Kidney tubule cell (primary cell): ENCODE measurements around the gene SLC25A25.
"Not testable (repeated sequence)": the region's sequence is repeated elsewhere in the genome, so short reads cannot be mapped to it uniquely, and the experiment has no call there.

Experiments used
- DNase-seq: peaks from one replicate; pipeline ENCODE4 v3.0.0-alpha.2; 2018; ENCODE audit warnings: low spot score

SLC25A25 gene

DNA sequence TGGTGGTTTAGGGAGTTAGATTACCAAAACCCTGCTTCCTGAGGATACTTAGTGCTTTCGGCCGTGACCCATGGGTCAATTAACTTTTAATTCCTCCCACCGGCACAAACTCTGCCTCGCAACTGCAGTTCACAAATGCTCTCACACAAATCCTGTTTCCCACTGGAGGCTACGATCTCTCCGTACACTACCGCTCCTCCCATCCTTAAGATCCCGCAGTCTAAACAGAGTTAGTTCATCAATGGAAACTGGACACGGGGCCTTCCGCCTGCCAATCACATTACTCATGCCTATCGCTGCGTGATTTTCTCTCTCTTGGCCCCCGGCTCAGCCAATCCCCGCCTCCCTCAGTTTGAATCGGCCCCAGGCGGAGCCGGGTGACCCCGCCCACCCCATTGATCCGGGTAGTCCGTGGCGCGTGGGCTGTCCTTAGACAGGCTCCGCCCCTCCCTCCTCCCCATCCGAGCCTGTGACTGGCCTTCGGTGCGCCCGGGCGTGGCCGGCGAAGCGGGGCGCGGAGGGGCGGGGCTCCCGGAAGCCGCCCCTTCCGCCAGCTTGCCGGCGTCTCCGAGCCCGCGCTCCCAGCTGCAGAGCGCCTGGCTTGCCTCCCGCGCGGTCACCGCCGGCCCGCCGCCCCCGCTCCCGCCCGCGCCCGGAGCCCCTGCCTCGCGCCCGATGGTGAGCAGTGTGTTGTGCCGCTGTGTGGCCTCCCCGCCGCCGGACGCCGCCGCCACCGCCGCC, at the start of gene SLC25A25:
Gene SLC25A25 (plus strand): TSS at position 588 of the 741 bp plus-strand sequence. CDS start 88 bp downstream, at position 676.
- DNase-seq: peak; percentile 99

DNA sequence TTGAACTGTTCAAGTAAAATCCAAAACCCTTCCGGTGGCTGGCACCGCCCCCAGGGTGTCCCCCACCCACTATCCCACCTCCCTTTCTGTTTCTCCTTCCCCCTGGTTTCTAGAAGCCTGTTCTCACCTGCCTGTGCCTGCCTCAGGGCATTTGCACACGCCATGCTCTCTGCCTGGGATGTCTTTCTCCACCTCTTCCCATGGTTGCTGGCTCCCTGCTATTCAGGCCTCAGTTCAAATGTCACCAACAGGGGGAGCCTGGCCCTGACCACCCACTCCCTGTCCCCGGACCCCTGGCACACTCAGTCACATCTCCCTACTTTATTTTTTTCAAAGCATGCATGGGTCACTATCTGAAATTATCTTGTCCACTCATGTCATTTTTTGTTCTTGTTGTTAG, 47.3 kb upstream of the SLC25A25 start:
- DNase-seq: no peak

DNA sequence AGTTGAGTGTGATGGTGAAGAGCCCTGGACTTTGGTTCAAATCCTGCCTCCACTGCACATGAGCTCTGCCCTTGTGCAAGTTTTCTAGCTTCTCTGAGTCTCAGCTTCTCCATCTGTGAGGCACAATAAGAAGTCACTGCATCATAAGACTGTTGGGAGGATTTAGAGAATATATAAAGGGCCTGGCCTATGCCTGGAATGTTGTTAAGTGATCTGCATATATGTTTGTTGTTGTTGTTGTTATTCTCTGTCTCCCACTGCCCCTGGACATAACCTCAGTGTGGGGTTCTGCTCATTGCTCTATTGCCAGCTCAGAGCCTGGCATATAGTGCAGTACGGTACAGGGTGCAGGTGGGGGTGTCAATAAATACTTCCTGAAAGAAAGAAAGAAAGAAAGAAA, 46.9 kb upstream of the SLC25A25 start:
- DNase-seq: no peak

- DNase-seq: peak; percentile 43
These were observed 45.1 kb upstream of the SLC25A25 start for GRCh38 chr9:128022886-128023285.

DNA sequence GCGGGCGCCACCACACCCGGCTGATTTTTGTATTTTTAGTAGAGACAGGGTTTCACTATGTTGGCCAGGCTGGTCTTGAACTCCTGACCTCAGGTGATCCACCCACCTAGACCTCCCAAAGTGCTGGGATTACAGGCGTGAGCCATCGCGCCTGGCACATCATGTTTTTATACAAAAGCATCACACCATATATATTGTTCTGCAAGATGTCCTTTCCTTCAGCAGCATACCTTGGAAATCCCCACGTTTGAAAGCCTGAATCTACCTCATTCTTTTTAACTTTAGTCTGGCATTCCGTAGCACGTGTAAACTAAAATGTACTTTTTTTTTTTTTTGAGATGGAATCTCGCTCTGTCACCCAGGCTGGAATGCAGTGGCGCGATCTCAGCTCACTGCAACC, 44.4 kb upstream of the SLC25A25 start:
- not testable (repeated sequence) for DNase-seq

DNA sequence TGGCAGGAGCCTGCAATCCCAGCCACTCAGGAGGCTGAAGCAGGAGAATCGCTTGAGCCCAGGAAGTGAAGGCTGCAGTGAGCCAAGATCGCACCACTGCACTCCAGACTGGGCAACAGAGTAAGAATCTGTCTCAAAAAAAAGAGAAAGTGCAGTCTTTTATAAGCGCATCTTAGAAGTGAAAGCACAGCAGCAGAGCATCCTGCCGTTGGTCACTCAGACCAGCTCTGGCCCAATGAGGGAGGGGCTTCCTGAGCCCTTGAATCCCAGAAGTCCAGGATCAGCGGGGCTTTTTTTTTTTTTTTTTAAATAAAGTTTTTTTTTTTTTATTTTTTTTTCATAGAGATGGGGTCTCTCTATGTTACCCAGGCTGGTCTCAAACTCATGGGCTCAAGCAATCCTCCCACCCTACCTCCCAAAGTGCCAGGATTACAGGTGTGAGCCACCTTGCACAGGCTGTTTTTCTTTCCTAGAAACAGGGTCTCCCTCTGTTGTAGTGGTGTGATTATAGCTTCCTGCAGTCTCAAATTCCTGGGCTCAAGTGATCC, 43.2 kb upstream of the SLC25A25 start:
- DNase-seq: no peak

GRCh38 chr9:128025736-128026135, 42.3 kb upstream of the SLC25A25 start:
- no peak for DNase-seq

DNA sequence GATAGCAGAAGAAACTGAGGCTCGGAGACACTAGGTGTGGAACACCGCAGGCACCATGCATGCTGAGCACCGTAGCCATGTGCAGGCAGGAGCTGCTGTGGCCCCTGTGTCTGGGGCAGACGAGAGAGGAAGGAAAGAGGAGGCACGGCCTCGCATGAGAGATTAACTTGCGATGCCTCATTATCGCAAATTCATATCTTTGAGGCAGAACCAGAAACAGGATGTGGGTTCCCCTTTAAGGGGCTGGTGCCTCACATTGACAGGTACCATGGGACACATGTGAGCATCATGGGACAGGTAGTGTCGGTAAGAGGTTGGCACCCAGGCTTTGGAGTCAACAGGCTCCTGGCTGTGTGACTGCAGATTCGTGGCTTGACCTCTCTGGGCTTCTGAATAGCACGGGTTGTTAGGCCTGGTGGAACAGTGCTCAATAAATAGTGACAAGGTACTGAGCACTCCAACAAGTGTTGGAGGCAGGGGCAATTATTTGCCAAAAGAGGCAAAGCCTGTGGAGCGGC, 41.7 kb upstream of the SLC25A25 start:
- DNase-seq: no peak

DNA sequence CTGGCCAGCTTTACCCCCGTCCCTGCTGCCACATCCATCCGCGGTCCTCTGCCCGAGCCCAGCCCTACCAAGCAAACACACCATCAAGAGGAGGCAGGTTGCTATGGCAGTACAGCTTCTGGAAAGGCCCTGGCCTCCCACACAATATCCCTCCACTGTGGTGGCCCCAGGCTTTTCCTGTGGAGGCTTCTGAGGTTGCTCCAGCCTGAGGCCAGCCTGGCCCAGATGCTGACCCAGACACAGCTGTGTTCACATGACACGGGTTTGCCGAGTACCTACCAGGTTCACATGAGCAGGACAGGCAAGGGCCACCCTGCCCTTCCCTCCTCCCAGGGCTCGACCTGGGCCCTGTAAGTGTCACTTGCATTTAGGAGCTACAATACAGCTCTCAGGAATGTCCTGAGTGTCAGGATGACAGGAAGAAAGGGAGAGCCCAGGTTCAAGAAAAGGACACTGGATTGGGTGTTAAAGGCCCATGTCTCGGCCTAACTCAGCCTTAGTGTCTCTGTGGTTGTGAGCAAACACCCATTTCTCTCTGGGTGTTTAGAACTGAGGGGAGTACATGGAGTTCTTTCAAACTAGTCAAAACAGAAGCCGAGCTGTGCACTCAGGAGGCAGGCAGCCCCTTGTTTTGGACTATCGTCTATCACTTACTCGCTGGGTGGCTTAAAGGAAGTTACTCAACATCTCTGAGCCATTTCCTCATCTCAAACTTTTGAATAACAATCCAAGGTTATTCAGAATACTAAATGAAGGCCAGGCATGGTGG, 41.1 kb upstream of the SLC25A25 start:
- no peak for DNase-seq

DNA sequence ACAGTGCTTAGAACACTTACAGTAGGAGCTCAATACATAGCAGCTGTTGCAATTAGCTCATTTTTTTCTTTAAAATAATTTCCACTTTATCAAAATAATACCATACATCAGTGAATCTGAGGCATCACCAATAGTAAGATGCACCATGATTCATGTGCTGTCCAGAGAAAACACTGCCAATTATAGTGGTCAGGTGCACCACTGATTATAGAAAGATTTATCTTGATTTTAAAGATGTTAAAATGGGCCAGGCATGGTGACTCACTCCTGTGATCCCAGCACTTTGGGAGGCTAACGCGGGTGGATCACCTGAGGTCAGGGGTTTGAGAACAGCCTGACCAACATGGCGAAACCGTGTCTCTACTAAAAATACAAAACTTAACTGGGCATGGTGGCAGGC, 40.3 kb upstream of the SLC25A25 start:
- DNase-seq: no peak

GRCh38 chr9:128033609-128034008, 34.4 kb upstream of the SLC25A25 start:
- DNase-seq: no peak

DNA sequence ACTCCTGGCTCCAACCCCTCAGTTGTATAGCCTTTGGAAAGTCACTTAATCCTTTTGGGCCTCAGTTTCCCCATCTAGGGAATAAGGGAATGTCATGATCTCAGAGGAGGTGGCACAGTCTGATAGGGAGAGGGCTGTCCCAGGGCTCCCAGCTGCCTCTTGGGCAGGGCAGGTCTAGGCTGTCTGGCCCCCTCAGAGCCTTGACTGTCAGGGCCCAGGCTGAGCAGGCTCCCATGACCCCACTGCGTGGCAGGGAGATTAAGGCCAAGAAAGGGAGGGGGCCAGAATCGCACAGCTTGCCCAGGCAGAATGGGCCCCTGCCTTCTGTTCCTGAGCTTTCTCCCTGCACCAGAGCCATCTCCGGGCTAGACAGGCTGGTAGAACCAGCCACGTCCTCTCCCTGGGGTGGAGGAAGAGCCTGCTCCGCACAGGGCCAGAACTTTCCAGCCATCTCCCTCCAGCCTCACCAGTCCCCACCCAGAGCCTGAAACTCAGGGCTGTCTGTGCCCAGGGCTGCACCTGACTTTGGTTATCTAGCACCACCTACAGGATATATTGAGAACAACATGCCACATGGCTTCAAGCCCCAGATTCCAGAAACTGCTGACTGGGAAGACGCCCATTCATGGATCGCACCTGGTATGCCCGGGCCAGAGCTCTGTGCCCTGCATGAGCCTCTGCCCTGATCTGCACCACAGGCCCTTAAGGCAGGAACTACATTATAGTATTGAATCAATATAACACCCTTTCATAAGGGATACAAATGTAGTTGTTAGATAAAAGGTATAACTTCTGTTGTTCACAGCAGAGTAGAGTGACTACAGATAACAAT, 33.0 kb upstream of the SLC25A25 start:
- peak; percentile 88 for DNase-seq

DNA sequence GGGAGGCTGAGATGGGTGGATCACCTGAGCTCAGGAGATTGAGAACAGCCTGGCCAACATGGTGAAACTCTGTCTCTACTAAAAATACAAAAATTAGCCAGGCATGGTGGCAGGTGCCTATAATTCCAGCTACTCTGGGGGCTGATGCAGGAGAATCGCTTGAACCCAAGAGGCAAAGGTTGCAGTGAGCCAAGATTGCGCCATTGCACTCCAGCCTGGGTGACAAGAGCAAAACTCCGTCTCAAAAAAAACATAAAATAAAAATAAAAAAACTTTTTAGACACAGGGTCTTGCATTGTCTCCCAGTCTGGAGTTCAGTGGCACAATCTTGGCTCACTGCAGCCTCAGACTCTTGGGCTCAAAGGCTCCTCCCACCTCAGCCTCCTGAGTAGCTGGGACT, 31.5 kb upstream of the SLC25A25 start:
- DNase-seq: not testable (repeated sequence)

GRCh38 chr9:128040783-128041182, 27.2 kb upstream of the SLC25A25 start:
- not testable (repeated sequence) for DNase-seq

GRCh38 chr9:128042043-128042442, 26.0 kb upstream of the SLC25A25 start:
- DNase-seq: no peak

DNA sequence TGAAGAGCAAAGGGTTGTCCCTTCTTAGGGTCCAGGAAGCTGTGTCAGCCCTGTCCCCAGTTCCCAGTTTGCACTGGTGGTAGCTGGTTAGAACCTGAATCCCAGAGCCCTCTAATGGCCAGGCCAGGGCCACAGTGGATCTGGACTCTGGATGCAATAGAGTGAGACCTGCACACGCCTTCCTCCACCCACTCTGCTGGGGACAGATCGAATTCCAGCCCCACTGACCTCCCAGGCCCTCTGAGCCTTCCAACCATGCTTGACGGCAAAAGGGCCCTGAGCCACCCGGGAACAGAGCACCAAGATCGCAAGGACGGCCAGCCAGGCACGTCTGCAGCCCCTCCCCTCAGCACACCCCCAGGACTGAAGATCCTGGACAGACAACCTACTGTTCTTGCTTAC, 24.6 kb upstream of the SLC25A25 start:
- DNase-seq: peak; percentile 33

DNA sequence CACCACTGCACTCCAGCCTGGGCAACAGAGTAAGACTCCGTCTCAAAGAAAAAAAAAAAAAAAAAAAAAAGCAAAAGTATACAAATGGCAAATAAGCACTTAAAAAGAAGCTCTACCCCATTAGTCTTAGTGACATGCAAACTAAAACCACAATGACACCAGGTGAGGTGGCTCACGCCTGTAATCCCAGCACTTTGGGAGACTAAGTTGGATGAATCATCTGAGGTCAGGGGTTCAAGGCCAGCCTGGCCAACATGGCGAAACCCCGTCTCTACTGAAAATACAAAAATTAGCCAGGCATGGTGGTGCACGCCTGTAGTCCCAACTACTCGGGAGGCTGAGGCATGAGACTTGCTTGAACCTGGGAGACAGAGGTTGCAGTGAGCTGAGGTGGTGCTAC, 22.6 kb upstream of the SLC25A25 start:
- not testable (repeated sequence) for DNase-seq

GRCh38 chr9:128045831-128046230, 22.2 kb upstream of the SLC25A25 start:
- no peak for DNase-seq

DNA sequence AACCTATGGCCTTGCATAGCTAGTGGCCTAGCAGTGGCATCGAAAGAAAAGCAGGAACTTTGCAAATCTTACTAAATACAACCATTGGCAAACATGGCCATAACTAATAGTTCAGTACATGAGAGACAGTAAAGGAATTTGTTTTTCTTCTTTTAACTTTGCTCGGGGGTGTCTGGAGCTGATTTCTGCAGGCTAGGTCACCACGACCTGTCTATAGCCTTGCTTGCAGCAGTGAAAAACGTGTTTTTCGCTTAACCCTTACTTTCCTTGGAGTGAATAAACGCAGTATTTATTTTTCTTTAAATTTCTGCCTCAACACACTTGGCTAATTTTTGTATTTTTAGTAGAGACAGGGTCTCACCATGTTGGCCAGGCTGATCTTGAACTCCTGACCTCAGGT, 20.8 kb upstream of the SLC25A25 start:
- no peak for DNase-seq

DNA sequence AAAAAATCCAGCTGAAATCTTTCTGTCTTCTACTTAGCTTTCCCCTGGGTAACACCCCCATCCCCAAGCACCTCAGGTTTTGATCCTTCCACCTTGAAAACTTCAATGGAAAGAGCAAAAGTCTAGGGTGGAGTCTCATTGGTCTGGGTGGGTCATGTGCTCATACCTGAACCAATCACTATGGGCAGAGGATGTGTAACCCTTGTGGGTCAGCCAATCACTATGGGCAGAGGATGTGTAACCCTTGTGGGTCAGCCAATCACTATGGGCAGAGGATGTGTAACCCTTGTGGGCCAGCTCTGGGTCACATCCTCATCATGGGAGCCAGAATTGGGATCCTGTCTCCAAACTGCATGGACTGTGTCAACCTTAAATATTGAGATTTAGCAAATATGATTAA, 19.4 kb upstream of the SLC25A25 start:
- no peak for DNase-seq

GRCh38 chr9:128049843-128050242, 18.2 kb upstream of the SLC25A25 start:
- DNase-seq: no peak
